NB4 (cell line): ENCODE results near the gene MRM1.

Source experiments
- CTCF ChIP-seq: IDR thresholded peaks from one replicate; pipeline ENCODE4 v1.5.1; 2012; ENCODE audit warnings: low read depth, low read length
- MAX ChIP-seq: IDR thresholded peaks from 2 replicates; pipeline ENCODE4 v1.6.1; 2011; ENCODE audit warnings: low read depth, low read length
- MYC ChIP-seq: IDR thresholded peaks from 2 replicates; pipeline ENCODE4 v1.6.1; 2011; ENCODE audit warnings: low read depth, low read length
- POLR2A ChIP-seq: IDR thresholded peaks from 2 replicates; pipeline ENCODE4 v1.6.1; 2011; ENCODE audit warnings: mild to moderate bottlenecking; ENCODE audit not compliant: insufficient read length; ENCODE audit errors: extremely low read depth

GRCh38 chr17:36617773-36618172 is 16.4 kb downstream of the MRM1 start:
- TF ChIP-seq POLR2A (no peak), CTCF (no peak), MAX (no peak), MYC (no peak)
